ENCODE measurements around the gene IL3. TPM values are rescaled to one million over a fixed set of nuclear protein-coding genes. Genes with fewer than 3 reads are reported as not detected.

Gene IL3
- total and polyA plus RNA-seq, 2 donors (not counting 1 experiment from before 2014, with no cell fraction given) = not detected

DNA sequence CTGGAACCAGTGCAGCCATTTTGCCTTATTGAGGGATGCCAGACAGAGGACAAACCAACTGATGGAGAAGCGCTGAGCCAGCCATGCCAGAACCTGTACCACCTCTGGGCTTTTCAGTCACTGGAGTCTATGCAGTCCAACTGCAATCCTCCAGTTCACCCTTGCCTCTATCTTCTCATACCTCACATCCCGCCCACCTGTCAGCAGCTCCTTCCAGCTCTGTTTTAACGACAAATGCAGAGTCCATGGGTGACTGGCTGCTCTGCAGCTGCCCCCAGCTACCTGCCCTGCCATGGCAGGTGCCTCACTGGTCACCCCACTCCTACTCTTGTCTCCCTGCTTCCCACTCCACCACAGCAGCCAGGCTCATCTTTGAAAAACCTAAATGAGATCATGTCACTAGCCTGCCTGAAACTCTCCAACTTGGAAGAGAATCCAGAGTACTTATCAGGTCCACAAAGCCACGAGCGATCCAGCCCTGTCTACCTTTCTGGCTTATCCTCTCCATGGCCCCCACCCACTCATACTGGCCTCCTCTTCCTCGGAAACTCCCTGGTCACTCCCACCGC lies 35.0 kb upstream of the IL3 start:
- ChIA-PET CTCF (no interaction called here), POLR2A (no interaction called here)
- H3K4me3 Mint-ChIP-seq = no peak overlapping the region
- H3K9ac ChIP-seq (ENCODE audit: low read length) = no peak overlapping the region
- peaks cover 0 to 11% (median 5%) of the 10 kb centered on the region in 4 experiments for H3K27me3 ChIP-seq (replicated peaks in 1 of 4; ENCODE audit: control extremely low read depth in 1 of 4, control insufficient read depth in 3 of 4, insufficient read depth in 4 of 4, low read length in 3 of 4)
- TF ChIP-seq CTCF (IDR thresholded peaks at IDR 0.05) (no peak), EZH2 (IDR thresholded peaks at IDR 0.05; ENCODE audit: borderline replicate concordance, insufficient read depth, low read depth, low read length, poor library complexity, severe bottlenecking) (no peak)
- H3K27ac Mint-ChIP-seq = no peak overlapping the region
- no peak overlapping the region for H2AFZ ChIP-seq (ENCODE audit: insufficient read depth, low read depth, low read length, poor library complexity, severe bottlenecking)
- intact Hi-C loops (cut with micrococcal nuclease) = no loop called here
- no peaks in the 10 kb centered on the region for H4K20me1 ChIP-seq (ENCODE audit: control insufficient read depth, insufficient read depth, low read length, poor library complexity, severe bottlenecking)
- H3K9me3 Mint-ChIP-seq (ENCODE audit: insufficient read depth) = no peaks in the 10 kb centered on the region
- no peaks in the 10 kb centered on the region for H3K79me2 ChIP-seq (ENCODE audit: control insufficient read depth, insufficient read depth, low read length)
- H3K4me3 ChIP-seq (ENCODE audit: control extremely low read depth in 1 of 5, extremely low read depth in 1 of 5, insufficient read depth in 1 of 5, low read depth in 2 of 5, low read length in 4 of 5) = no peak overlapping the region
- DNase-seq = no peak
- 91% methylated on average over 7 of the region's 7 CpGs for WGBS (ENCODE audit: insufficient coverage)
- H3K36me3 ChIP-seq (replicated peaks in 1 of 2; ENCODE audit: control extremely low read depth in 1 of 2, control insufficient read depth in 1 of 2, extremely low read depth in 1 of 2, insufficient read depth in 2 of 2, low read length in 1 of 2) = no peaks in the 10 kb centered on the region
- no peak overlapping the region for H3K4me2 ChIP-seq (replicated peaks; ENCODE audit: low read depth, low read length, poor library complexity, severe bottlenecking)
- H3K9me3 ChIP-seq (ENCODE audit: control extremely low read depth in 1 of 3, control insufficient read depth in 2 of 3, insufficient read depth in 1 of 3, low read length in 2 of 3) = peaks cover 0 to 3% (median 0%) of the 10 kb centered on the region in 3 donors
- H3K27me3 Mint-ChIP-seq = peaks cover 26% of the 10 kb centered on the region
- no peak for ATAC-seq (ENCODE audit: low read depth)
- H3K4me1 ChIP-seq (ENCODE audit: control insufficient read depth in 2 of 2, insufficient read depth in 2 of 2, low read length in 2 of 2) = no peaks in the 10 kb centered on the region
- peaks cover 4% of the 10 kb centered on the region for H3K4me1 Mint-ChIP-seq
- H3K27ac ChIP-seq (ENCODE audit: low read length in 2 of 2) = no peak overlapping the region

DNA sequence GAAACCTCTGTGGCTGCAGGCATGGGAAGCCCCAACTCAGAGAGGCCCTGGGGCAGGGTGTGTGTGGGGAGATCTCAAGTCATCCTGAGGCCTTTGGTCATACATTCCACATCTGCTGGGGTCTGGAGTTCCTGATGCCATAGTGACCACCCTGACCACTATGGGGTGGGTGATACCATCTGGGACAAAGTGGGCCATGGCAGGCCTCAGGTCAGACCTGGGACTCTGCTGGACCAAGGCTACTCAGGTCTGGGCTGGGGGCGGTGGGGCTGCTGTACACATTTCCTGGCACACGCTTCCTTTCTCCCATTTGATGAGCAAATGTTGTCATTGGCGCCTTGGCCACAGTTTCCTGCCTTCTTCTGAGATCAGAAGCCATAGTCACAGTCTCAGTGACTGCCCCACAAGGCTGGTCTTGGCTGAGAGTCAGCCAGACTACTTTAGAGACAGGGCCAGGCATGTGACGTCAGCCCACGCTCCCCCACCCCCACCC lies 33.9 kb upstream of the IL3 start:
- TF ChIP-seq CTCF (IDR thresholded peaks at IDR 0.05) (no peak), EZH2 (IDR thresholded peaks at IDR 0.05; ENCODE audit: borderline replicate concordance, insufficient read depth, low read depth, low read length, poor library complexity, severe bottlenecking) (no peak)
- Mint-ChIP-seq H3K27me3 (peaks cover 24% of the 10 kb centered on the region), H3K27ac (no peak overlapping the region), H3K4me1 (no peaks in the 10 kb centered on the region), H3K4me3 (no peak overlapping the region), H3K9me3 (ENCODE audit: insufficient read depth) (no peaks in the 10 kb centered on the region)
- peaks cover 0 to 8% (median 1%) of the 10 kb centered on the region in 4 experiments for H3K27me3 ChIP-seq (replicated peaks in 1 of 4; ENCODE audit: control extremely low read depth in 1 of 4, control insufficient read depth in 3 of 4, insufficient read depth in 4 of 4, low read length in 3 of 4)
- POLR2A ChIA-PET = no interaction called here
- DNase-seq (no peak), ATAC-seq (ENCODE audit: low read depth) (no peak)
- no peaks in the 10 kb centered on the region for H3K79me2 ChIP-seq (ENCODE audit: control insufficient read depth, insufficient read depth, low read length)
- 87% methylated on average over 3 of the region's 5 CpGs for WGBS (ENCODE audit: insufficient coverage)
- H3K27ac ChIP-seq (ENCODE audit: low read length in 2 of 2) = no peak overlapping the region
- no peak overlapping the region for H3K4me2 ChIP-seq (replicated peaks; ENCODE audit: low read depth, low read length, poor library complexity, severe bottlenecking)
- intact Hi-C loops (cut with micrococcal nuclease) = no loop called here
- no peak overlapping the region for H3K4me3 ChIP-seq (ENCODE audit: control extremely low read depth in 1 of 5, extremely low read depth in 1 of 5, insufficient read depth in 1 of 5, low read depth in 2 of 5, low read length in 4 of 5)
- H3K36me3 ChIP-seq (replicated peaks in 1 of 2; ENCODE audit: control extremely low read depth in 1 of 2, control insufficient read depth in 1 of 2, extremely low read depth in 1 of 2, insufficient read depth in 2 of 2, low read length in 1 of 2) = no peaks in the 10 kb centered on the region
- H4K20me1 ChIP-seq (ENCODE audit: control insufficient read depth, insufficient read depth, low read length, poor library complexity, severe bottlenecking) = no peaks in the 10 kb centered on the region
- no peaks in the 10 kb centered on the region for H3K4me1 ChIP-seq (ENCODE audit: control insufficient read depth in 2 of 2, insufficient read depth in 2 of 2, low read length in 2 of 2)
- CTCF ChIA-PET = no interaction called here
- H3K9me3 ChIP-seq (ENCODE audit: control extremely low read depth in 1 of 3, control insufficient read depth in 2 of 3, insufficient read depth in 1 of 3, low read length in 2 of 3) = peaks cover 0 to 3% (median 0%) of the 10 kb centered on the region in 3 donors
- H3K9ac ChIP-seq (ENCODE audit: low read length) = no peak overlapping the region
- H2AFZ ChIP-seq (ENCODE audit: insufficient read depth, low read depth, low read length, poor library complexity, severe bottlenecking) = no peak overlapping the region

All from B cell (primary cell).